Skeletal muscle cell (primary cell): ENCODE measurements around the gene INTS3.
"Not testable (repeated sequence)": the region's sequence is repeated elsewhere in the genome, so short reads cannot be mapped to it uniquely, and the experiment has no call there.

ENCODE experiments used
- DNase-seq: peaks from one replicate; pipeline ENCODE4 v3.0.0-alpha.2; 2010; ENCODE audit warnings: low read depth
- H3K4me3 ChIP-seq: 2 replicates; pipeline ENCODE4 v1.5.1; 2011; ENCODE audit warnings: low read depth, mild to moderate bottlenecking, control low read depth, low read length, moderate library complexity

Gene INTS3

GRCh38 chr1:153750026-153750995 is 22.5 kb downstream of the INTS3 start:
- DNase-seq = no peak
- H3K4me3 ChIP-seq = no peak overlapping the region

- no peak overlapping the region for H3K4me3 ChIP-seq
- DNase-seq = no peak
Observed at GRCh38 chr1:153752072-153752471, 24.2 kb downstream of the INTS3 start.

DNA sequence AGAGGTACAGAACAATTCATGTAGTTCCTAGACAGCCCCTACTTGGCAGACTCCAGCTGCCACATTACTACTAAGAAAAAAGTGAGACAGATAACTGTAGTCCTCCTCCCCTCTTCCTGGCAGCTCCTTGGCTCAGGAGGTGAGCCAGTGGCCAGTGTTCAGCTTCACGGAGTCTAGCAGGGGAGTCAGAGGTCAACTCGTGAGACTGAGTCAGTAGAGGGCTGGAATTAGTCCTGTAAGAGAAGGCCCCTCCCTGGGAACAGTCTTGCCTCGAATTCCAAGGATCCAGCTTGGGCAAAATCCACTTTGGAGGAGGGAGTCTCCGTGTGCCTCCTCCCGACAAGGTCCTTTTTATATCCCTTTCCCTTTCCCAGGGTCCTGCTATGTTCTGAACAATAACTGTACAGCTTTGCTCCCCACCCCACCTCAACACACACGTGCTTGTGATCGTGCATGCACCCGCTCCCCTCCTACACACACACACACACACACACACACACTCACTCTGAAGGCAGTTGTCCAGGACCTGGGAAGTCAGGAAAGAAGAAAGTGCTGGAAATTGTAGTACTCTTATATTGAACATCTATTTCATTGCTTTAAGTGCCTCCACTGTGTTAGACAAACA is 24.8 kb downstream of the INTS3 start:
- no peak for DNase-seq
- H3K4me3 ChIP-seq = no peak overlapping the region

GRCh38 chr1:153754266-153754665 is 26.4 kb downstream of the INTS3 start:
- DNase-seq = no peak
- no peak overlapping the region for H3K4me3 ChIP-seq

DNA sequence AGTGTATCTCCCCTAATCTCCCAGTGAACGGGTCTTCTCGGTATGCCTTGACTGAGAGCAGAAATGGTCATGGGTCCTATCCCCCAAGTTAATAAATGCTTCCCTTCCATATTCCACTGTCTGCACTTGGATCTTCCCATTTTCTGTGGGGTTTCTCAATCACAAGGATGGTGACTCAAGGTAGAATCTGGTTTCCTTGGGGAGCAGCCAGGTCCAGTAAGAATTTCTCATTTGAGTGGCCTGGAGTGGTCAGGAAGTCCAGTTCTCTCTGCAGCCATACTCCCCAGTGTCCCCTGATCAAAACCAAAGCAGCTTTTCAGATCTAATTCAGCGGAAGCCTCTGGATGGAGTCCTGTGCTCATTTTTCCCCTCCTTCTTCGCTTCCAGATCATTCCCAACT is 32.6 kb downstream of the INTS3 start:
- no peak for DNase-seq
- no peak overlapping the region for H3K4me3 ChIP-seq

DNA sequence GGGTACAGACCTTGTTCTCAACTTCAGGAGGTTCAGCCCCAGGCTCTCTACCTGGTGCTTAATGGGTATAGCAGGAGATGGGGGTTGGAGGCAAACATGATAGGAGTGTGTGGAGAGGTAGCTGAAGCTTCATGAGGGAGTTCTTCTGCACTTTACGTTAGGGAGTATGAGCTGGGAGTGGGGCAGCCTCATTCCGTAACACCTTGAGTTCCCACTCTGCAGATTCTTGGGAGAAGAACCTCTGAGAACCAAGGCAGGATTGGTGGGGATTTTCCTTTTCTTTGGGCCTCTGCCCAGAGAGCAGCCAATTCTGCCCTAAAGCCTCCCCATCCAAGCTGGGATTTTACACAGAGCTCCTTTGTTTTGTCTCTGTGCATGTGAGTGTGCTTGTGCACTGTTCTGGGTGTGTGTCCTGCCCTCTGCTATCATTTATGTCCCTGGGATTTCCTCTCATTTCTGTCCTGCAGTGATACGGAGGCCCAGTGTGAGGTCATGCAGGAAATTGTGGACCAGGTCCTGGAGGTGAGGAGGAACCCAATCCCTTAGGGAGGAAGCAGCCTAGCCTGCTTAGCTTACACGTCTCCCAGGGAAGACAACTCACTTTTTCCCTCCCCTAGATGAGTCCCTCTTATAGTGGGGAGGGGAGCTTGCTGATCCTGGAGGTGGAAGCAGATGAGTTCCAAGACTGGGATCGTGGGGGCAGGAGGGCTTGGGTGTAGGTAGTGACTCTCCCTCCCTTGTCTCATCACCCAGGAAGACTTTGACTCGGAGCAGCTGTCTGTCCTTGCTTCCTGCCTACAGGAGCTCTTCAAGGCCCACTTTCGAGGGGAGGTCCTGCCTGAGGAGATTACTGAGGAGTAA is 35.7 kb downstream of the INTS3 start:
- H3K4me3 ChIP-seq = no peak overlapping the region

DNA sequence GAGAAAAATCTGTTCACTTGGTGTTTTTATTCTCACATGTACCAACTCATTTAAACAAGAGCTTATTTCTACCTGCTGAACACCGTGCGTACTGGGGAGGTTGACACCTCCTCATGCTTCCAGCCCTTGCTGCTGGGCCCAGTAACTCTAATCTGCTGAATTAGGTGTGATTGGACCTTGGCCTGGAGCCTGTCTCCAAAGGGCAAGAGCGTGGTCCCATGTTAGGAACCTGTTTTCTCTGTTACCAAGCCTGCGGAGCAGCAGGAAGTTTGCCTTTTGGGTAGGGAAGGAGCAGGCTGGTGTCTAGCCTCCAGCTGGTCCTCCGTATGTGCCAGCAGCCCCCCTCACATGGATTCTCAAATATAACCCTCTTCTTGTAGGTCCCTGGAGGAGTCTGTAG is 36.5 kb downstream of the INTS3 start:
- no peak overlapping the region for H3K4me3 ChIP-seq
- DNase-seq = no peak

More for the DNA sequence above, 35.7 kb downstream of the INTS3 start:
- DNase-seq = no peak

DNA sequence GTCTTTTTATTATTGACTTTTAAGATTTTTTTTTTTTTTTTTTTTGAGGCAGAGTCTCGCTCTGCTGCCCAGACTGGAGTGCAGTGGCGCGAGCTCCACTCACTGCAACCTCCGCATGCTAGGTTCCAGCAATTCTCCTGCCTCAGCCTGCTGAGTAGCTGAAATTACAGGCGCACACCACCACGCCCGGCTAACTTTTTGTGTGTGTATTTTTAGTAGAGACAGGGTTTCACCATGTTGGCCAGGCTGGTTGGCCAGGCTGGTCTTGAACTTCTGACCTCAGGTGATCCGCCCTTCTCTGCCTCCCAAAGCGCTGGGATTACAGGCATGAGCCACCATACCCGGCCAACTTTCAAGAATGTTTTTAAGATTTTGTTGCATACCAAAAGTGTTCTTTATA is 38.8 kb downstream of the INTS3 start:
- DNase-seq = not testable (repeated sequence)

GRCh38 chr1:153767519-153767918 is 39.7 kb downstream of the INTS3 start:
- no peak for DNase-seq
- H3K4me3 ChIP-seq = no peak overlapping the region

More for the DNA sequence above, 38.8 kb downstream of the INTS3 start:
- H3K4me3 ChIP-seq = not testable (repeated sequence)

DNA sequence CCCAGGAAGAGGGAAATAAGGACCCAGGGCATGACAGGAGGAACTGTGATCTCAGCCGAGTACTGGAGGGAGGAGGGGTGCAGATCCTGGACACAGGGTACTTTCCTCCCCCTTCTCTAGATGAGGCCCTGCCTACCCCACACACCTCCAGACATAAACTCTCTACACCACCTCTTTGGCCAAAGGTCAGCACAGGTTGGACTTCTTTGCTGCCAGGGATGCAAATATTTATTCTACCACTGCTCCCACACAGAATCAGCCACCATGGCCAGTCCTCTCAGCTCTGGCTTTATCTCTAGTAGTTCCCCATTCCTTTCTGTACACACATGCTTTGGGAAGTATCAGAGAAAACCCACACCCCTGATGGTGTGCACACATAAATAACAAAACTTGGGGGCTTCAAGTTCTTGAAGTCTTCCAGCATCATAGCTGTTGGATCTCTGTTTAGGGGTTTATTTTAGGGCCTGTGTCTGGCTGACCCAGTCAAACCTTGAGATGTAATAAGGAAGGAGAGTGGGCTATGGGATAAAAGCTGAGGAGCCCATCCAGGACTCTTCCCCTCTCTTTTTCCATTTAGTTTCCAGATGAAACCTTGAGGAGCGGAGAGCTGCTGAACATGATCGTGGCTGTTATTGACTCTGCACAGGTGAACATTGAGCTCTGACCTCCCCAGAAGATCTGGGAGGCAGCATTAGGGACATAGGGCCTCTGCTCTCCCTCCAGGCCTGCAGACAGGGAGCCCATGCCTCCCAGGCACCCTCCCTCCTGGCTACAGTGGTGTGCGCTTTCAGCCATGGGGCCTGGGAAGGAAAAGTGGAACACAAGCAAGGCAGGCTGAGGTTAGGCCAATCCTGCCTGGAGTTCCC is 40.7 kb downstream of the INTS3 start:
- H3K4me3 ChIP-seq = no peak overlapping the region
- no peak for DNase-seq

GRCh38 chr1:153769221-153769620 is 41.4 kb downstream of the INTS3 start:
- H3K4me3 ChIP-seq = no peak overlapping the region
- DNase-seq = no peak

DNA sequence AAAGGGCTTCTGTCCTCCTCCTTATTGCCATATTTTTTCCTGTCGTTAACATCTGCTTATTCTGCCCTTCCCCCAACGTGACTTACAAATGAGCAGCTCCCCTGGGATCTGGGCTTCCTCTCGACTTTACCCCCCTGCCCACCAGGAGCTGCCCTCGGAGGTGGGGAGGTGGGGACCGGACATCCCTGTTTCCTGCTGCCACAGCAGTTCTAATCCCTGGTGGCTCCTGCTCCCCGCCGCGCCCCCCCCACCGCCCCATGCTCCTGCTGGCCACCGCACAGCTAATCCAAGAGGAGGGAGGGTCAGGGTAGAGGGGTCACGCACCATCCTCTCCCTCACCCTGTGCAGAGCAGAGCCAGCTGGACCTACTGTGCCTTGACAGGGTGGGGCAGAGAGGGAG is 42.9 kb downstream of the INTS3 start:
- DNase-seq = no peak
- H3K4me3 ChIP-seq = no peak overlapping the region

GRCh38 chr1:153771261-153771660 is 43.4 kb downstream of the INTS3 start:
- DNase-seq = no peak

DNA sequence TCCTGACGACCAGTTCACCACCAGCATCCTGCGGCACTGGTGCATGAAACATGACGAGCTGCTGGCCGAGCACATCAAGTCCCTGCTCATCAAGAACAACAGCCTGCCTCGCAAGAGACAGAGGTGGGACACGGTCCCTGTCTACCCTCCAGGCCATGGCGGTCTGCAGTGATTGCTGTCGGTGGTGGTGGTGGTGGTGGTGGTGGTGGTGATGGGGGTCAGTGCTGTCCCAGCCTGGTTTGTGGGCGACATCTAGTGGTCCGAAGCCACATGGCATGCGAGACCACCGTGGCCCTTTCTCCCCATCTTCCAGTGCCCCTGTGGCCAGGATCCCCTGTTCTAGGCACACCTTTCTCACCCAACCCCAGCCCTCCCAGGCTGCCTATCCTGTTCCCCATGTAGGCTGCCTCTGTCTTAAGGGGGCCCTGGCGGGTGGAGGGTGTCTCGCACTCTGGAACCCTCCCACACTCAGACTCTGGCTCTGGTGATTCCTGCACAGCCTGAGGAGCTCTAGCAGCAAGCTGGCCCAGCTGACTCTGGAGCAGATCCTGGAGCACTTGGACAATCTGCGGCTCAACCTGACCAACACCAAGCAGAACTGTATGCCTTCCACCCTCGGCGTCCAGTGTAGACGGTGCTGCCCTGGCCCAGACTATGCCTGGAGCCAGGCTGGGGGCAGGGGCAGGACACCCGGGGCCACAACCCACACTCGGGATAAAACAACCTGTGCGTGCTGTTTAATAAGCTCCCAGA is 44.2 kb downstream of the INTS3 start:
- H3K4me3 ChIP-seq = no peak overlapping the region
- DNase-seq = no peak

More at GRCh38 chr1:153771261-153771660, 43.4 kb downstream of the INTS3 start:
- no peak overlapping the region for H3K4me3 ChIP-seq

- no peak overlapping the region for H3K4me3 ChIP-seq
- no peak for DNase-seq
Observed at GRCh38 chr1:153773096-153773921, 45.5 kb downstream of the INTS3 start.

- no peak for DNase-seq
- no peak overlapping the region for H3K4me3 ChIP-seq
Observed at GRCh38 chr1:153774026-153774595, 46.3 kb downstream of the INTS3 start.

DNA sequence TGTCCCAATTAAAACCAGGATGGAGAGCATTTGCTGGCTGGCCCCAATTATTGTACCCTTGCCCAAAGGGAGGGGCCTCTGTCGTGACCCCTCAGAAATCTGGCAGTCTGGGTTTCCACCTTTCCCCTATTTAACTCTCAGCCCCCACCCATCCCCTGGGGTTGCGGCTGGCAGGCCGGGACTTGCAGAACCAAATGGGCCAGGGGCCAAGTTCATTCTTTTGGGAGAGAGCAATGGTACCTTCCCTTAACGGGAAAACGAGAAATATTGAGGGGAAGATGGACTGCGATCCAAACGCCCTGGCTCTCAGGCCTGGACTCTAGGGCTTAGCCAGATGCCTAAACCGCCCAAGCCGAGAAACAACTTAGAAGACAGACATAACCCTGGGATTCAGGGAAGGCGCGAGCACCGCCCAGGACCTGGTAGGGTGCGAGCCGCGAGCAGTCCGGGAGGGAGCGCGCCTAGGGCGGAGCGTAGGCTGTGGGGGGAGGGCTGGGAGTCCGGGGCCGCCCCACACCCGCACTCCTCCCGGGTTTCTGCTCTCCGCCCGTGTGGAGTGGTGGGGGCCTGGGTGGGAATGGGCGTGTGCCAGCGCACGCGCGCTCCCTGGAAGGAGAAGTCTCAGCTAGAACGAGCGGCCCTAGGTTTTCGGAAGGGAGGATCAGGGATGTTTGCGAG is 47.1 kb downstream of the INTS3 start, which contains the start of gene SLC27A3:
Gene SLC27A3, plus strand, starts transcription at position 628 of the 678 bp plus-strand sequence. CDS start 91 bp downstream, outside the sequence.
- no peak for DNase-seq
- peak within 1 kb of the TSS; percentile 68 for H3K4me3 ChIP-seq
